ENCODE data around the gene C4BPB. TPM values are rescaled to one million over a fixed set of nuclear protein-coding genes. Genes with fewer than 3 reads are reported as not detected.

C4BPB gene
- total and polyA plus RNA-seq, 2 donors (not counting 3 experiments of a cell fraction or from before 2014, with no cell fraction given): not detected

GRCh38 chr1:207052911-207053769 lies 35.5 kb upstream of the C4BPB start, which contains the start of gene PFKFB2:
Gene PFKFB2 (plus strand): TSS chr1:207053275. CDS start chr1:207054718, 1,443 bp downstream.
- intact Hi-C loops (cut with micrococcal nuclease) (loop anchor here (5.0 kb wide), 1 partner anchor 154 kb away; no protein-coding TSS in a partner anchor), dilution Hi-C loops (cut with MboI; ENCODE audit: extremely low pct_ligation_motif_present, low sequenced_read_pairs) (no loop called here)
- FAIRE-seq: peak; percentile 82
- peak within 1 kb of the TSS; percentile 91 for H3K4me2 ChIP-seq (ENCODE audit: insufficient read depth, low read length)
- no peaks in the 10 kb centered on the region for H3K9me3 ChIP-seq (replicated peaks; ENCODE audit: control insufficient read depth, insufficient read depth, low read length)
- H3K36me3 ChIP-seq (ENCODE audit: control insufficient read depth in 2 of 2, extremely low read depth in 1 of 2, insufficient read depth in 2 of 2, low read length in 2 of 2): peaks cover 6% of the 10 kb centered on the region in 2 experiments
- H3K27me3 ChIP-seq (ENCODE audit: control insufficient read depth in 2 of 2, insufficient read depth in 2 of 2, low read length in 2 of 2): peaks cover 0 to 2% of the 10 kb centered on the region in 2 experiments
- BruUV-seq (replicated peaks): no TSS peak
- peaks cover 3% of the 10 kb centered on the region for H4K20me1 ChIP-seq (replicated peaks; ENCODE audit: control insufficient read depth, extremely low read depth, insufficient read depth, low read length)
- peak within 1 kb of the TSS; percentile 75 for H2AFZ ChIP-seq (ENCODE audit: low read depth, low read length)
- peaks cover 15% of the 10 kb centered on the region for H3K4me1 ChIP-seq (ENCODE audit: control insufficient read depth, extremely low read depth, insufficient read depth, low read length)
- TF ChIP-seq FOS (IDR thresholded peaks at IDR 0.05; ENCODE audit: borderline replicate concordance, insufficient read depth, low read length): no peak
- no peak for TF ChIP-seq JUN (IDR thresholded peaks at IDR 0.05; ENCODE audit: borderline replicate concordance, insufficient read depth, insufficient read length, low read depth)
- TF ChIP-seq POLR2AphosphoS5 (IDR thresholded peaks at IDR 0.05; ENCODE audit: insufficient read depth, low read depth, low read length): no peak
- no peak for TF ChIP-seq MYC (IDR thresholded peaks at IDR 0.05; ENCODE audit: low read depth, low read length)
- no peak for TF ChIP-seq POLR2A (IDR thresholded peaks at IDR 0.05; ENCODE audit: low read depth, low read length)
- no peak for TF ChIP-seq EZH2 (IDR thresholded peaks at IDR 0.05; ENCODE audit: borderline replicate concordance, low read depth, low read length, severe bottlenecking)
- TF ChIP-seq CTCF (IDR thresholded peaks at IDR 0.05; ENCODE audit: extremely low read depth in 1 of 2, insufficient read depth in 1 of 2, low read depth in 1 of 2, low read length in 2 of 2): no peak
- TF ChIP-seq MAX (IDR thresholded peaks at IDR 0.05; ENCODE audit: insufficient read depth, insufficient read length): no peak
- no peak for TF ChIP-seq GATA2 (IDR thresholded peaks at IDR 0.05; ENCODE audit: insufficient read depth, insufficient read length, low read depth, low read length)
- no peaks in the 10 kb centered on the region for H3K9me1 ChIP-seq (replicated peaks; ENCODE audit: control insufficient read depth, extremely low read depth, insufficient read depth, low read length)
- POLR2A ChIA-PET: interaction anchor here (0.6 to 1.1 kb wide), 2 partner anchors 268 to 340 kb away, joined by 3 to 4 read pairs; no protein-coding TSS in a partner anchor
- CTCF ChIA-PET: interaction anchor here (0.7 to 1.6 kb wide), 8 partner anchors 9 to 446 kb away, joined by 3 to 10 read pairs (median 3); partner anchors contain the start of gene C1orf116
- H3K27ac ChIP-seq (ENCODE audit: insufficient read depth, low read depth, low read length): no peak within 1 kb of the TSS
- DNase-seq (ENCODE audit: low read depth, low spot score): peak; percentile 88
- peak within 1 kb of the TSS; percentile 27 to 77 (median 62) for H3K4me3 ChIP-seq (replicated peaks in 1 of 3; ENCODE audit: insufficient read depth in 1 of 3, low read depth in 1 of 3, low read length in 3 of 3)
- H3K9ac ChIP-seq (replicated peaks; ENCODE audit: extremely low read depth, insufficient read depth, low read length): peak within 1 kb of the TSS; percentile 47
- H3K79me2 ChIP-seq (ENCODE audit: control insufficient read depth, insufficient read depth, low read length): peaks cover 22% of the 10 kb centered on the region
